IMR-90 (cell line): Measurements from ENCODE around the gene PDE8B. TPM values are rescaled to one million over a fixed set of nuclear protein-coding genes. Genes with fewer than 3 reads are reported as not detected.

Source experiments
- ATAC-seq: fragments of 200-7000 bp; cut with Tn5 transposase; 2 replicates; pipeline ENCODE4 v1.9.1; 2020; ENCODE audit warnings: low read depth, mild to moderate bottlenecking, moderate library complexity
- BruUV-seq: library from RNA; stranded (reverse); fragments of 400-500 nt; replicated peaks from 2 replicates; lab custom pipeline; 2021; lab: Mats Ljungman, UMichigan
- CTCF ChIA-PET: fragments of 300-600 bp; formaldehyde crosslinking; extraction: SDS; loops from one replicate; lab custom pipeline; 2021; ENCODE audit warnings: antibody characterized with exemption; lab: Yijun Ruan, JAX
- POLR2A ChIA-PET: fragments of 300-600 bp; sonication (Branson Sonifier 250); formaldehyde crosslinking; loops from one replicate; lab custom pipeline; 2022; ENCODE audit warnings: antibody characterized with exemption; ENCODE audit not compliant: unreplicated experiment; lab: Charles Lee
- DNase-seq: peaks from one replicate; pipeline ENCODE4 v3.0.0; 2013
- H2AFZ ChIP-seq: replicated peaks from 2 replicates; pipeline ENCODE3; 2013; ENCODE audit warnings: low read length, mild to moderate bottlenecking; ENCODE audit not compliant: poor library complexity
- H2AK5ac ChIP-seq: 2 replicates; pipeline ENCODE4 v1.6.1; 2013; ENCODE audit warnings: low read depth, low read length, inconsistent platforms
- H2AK9ac ChIP-seq: replicated peaks from 2 replicates; pipeline ENCODE3; 2013; ENCODE audit warnings: mild to moderate bottlenecking, low read depth, low read length, moderate library complexity; ENCODE audit not compliant: poor library complexity
- H2BK120ac ChIP-seq: 2 replicates; pipeline ENCODE4 v1.6.1; 2013; ENCODE audit warnings: low read depth, low read length, inconsistent platforms
- H2BK15ac ChIP-seq: 3 replicates; pipeline ENCODE4 v1.6.1; 2013; ENCODE audit warnings: low read depth, low read length, inconsistent platforms
- H2BK20ac ChIP-seq: 2 replicates; pipeline ENCODE4 v1.6.1; 2013; ENCODE audit warnings: low read depth, mild to moderate bottlenecking, inconsistent platforms, low read length, moderate library complexity
- H2BK5ac ChIP-seq: 2 replicates; pipeline ENCODE4 v1.6.1; 2013; ENCODE audit warnings: mild to moderate bottlenecking, low read depth, low read length, inconsistent platforms; ENCODE audit not compliant: poor library complexity, severe bottlenecking
- H3K14ac ChIP-seq: replicated peaks from 2 replicates; pipeline ENCODE4 v1.6.1; 2013; ENCODE audit warnings: low read depth, low read length, inconsistent platforms
- H3K18ac ChIP-seq: 2 replicates; pipeline ENCODE4 v1.6.1; 2013; ENCODE audit warnings: low read depth, low read length, control low read depth
- H3K23ac ChIP-seq: 2 replicates; pipeline ENCODE4 v1.6.1; 2013; ENCODE audit warnings: low read depth, low read length, inconsistent platforms
- H3K27ac ChIP-seq: 2 replicates; pipeline ENCODE4 v1.5.1; 2013; ENCODE audit warnings: mild to moderate bottlenecking, control low read depth, low read length; ENCODE audit not compliant: insufficient read depth
- H3K27me3 ChIP-seq: 2 replicates; pipeline ENCODE4 v1.6.1; 2013; ENCODE audit warnings: low read length; ENCODE audit not compliant: control insufficient read depth, insufficient read depth
- H3K36me3 ChIP-seq: 2 replicates; pipeline ENCODE4 v1.6.1; 2013; ENCODE audit warnings: low read length, mixed read lengths; ENCODE audit not compliant: control insufficient read depth, insufficient read depth
- H3K4ac ChIP-seq: 2 replicates; pipeline ENCODE4 v1.6.1; 2013; ENCODE audit warnings: low read depth, low read length, inconsistent platforms
- H3K4me1 ChIP-seq: 2 replicates; pipeline ENCODE4 v1.6.1; 2013; ENCODE audit warnings: low read length, mixed read lengths; ENCODE audit not compliant: control insufficient read depth, insufficient read depth
- H3K4me2 ChIP-seq: 2 replicates; pipeline ENCODE4 v1.6.1; 2013; ENCODE audit warnings: low read depth, mild to moderate bottlenecking, control low read depth, low read length, moderate library complexity
- H3K4me3 ChIP-seq: 2 replicates; pipeline ENCODE4 v1.5.1; 2013; ENCODE audit warnings: low read depth, mild to moderate bottlenecking, control low read depth, low read length, moderate library complexity; ENCODE audit not compliant: insufficient read depth
- H3K56ac ChIP-seq: 2 replicates; pipeline ENCODE4 v1.6.1; 2013; ENCODE audit warnings: low read length, inconsistent platforms; ENCODE audit not compliant: insufficient read depth; ENCODE audit errors: extremely low read depth
- H3K79me1 ChIP-seq, 2 experiments: 2 replicates each; pipeline ENCODE4 v1.6.1; 2013; ENCODE audit warnings: low read length in 2 of 2, inconsistent platforms in 1 of 2, low read depth in 1 of 2
- H3K9ac ChIP-seq: 2 replicates; pipeline ENCODE4 v1.6.1; 2013; ENCODE audit warnings: low read depth, low read length, control low read depth
- H3K9me1 ChIP-seq: 2 replicates; pipeline ENCODE4 v1.6.1; 2013; ENCODE audit warnings: low read length, inconsistent platforms; ENCODE audit not compliant: insufficient read depth
- H3K9me3 ChIP-seq: 2 replicates; pipeline ENCODE4 v1.6.1; 2013; ENCODE audit warnings: low read length; ENCODE audit not compliant: control insufficient read depth, insufficient read depth
- H4K20me1 ChIP-seq: 2 replicates; pipeline ENCODE4 v1.6.1; 2013; ENCODE audit warnings: low read length, inconsistent platforms; ENCODE audit not compliant: insufficient read depth
- H4K5ac ChIP-seq: 2 replicates; pipeline ENCODE4 v1.6.1; 2013; ENCODE audit warnings: mild to moderate bottlenecking, low read depth, low read length, control low read depth
- H4K8ac ChIP-seq, 2 experiments: 2 replicates each; pipeline ENCODE4 v1.6.1; 2013; ENCODE audit warnings: low read depth in 2 of 2, low read length in 2 of 2, control low read depth in 1 of 2, inconsistent platforms in 1 of 2
- H4K91ac ChIP-seq: 2 replicates; pipeline ENCODE4 v1.6.1; 2013; ENCODE audit warnings: low read depth, low read length, inconsistent platforms; ENCODE audit not compliant: insufficient read depth
- BHLHE40 ChIP-seq: fragments of 150-350 bp; IDR thresholded peaks from 2 replicates; pipeline ENCODE4 v1.6.1; 2016; ENCODE audit warnings: mild to moderate bottlenecking, low read depth, low read length
- CHD1 ChIP-seq: IDR thresholded peaks from 2 replicates; pipeline ENCODE4 v1.6.1; 2012; ENCODE audit warnings: low read depth, low read length, improper control_type of control experiment
- CTCF ChIP-seq: conservative IDR thresholded peaks from 2 replicates; pipeline ENCODE4 v1.5.1; 2012; ENCODE audit warnings: mild to moderate bottlenecking, low read depth, low read length, improper control_type of control experiment
- ELK1 ChIP-seq: fragments of 150-350 bp; IDR thresholded peaks from 2 replicates; pipeline ENCODE4 v1.6.1; 2016; ENCODE audit warnings: low read depth, mild to moderate bottlenecking, low read length, moderate library complexity, borderline replicate concordance
- FOS ChIP-seq: fragments of 150-350 bp; IDR thresholded peaks from 2 replicates; pipeline ENCODE4 v1.6.1; 2016; ENCODE audit warnings: low read depth, low read length
- MAZ ChIP-seq: IDR thresholded peaks from 2 replicates; pipeline ENCODE4 v1.6.1; 2012; ENCODE audit warnings: low read depth, mild to moderate bottlenecking, low read length, improper control_type of control experiment, moderate library complexity, borderline replicate concordance
- MXI1 ChIP-seq: IDR thresholded peaks from 2 replicates; pipeline ENCODE4 v1.6.1; 2012; ENCODE audit warnings: low read depth, mild to moderate bottlenecking, low read length, moderate library complexity, borderline replicate concordance
- NFE2L2 ChIP-seq: fragments of 150-350 bp; IDR thresholded peaks from 2 replicates; pipeline ENCODE4 v1.6.1; 2016; ENCODE audit warnings: low read depth, mild to moderate bottlenecking, low read length
- POLR2A ChIP-seq: IDR thresholded peaks from 2 replicates; pipeline ENCODE4 v1.6.1; 2012; ENCODE audit warnings: mild to moderate bottlenecking, low read depth, low read length
- RAD21 ChIP-seq: IDR thresholded peaks from 2 replicates; pipeline ENCODE4 v1.6.1; 2012; ENCODE audit warnings: low read length, improper control_type of control experiment
- RCOR1 ChIP-seq: IDR thresholded peaks from 2 replicates; pipeline ENCODE4 v1.6.1; 2012; ENCODE audit warnings: mild to moderate bottlenecking, low read length, improper control_type of control experiment; ENCODE audit not compliant: insufficient replicate concordance
- RFX5 ChIP-seq: IDR thresholded peaks from 2 replicates; pipeline ENCODE4 v1.8.0; 2012; ENCODE audit warnings: low read depth, mild to moderate bottlenecking, low read length, moderate library complexity
- SMC3 ChIP-seq: fragments of 150-350 bp; IDR thresholded peaks from 2 replicates; pipeline ENCODE4 v1.6.1; 2016; ENCODE audit warnings: low read depth, mild to moderate bottlenecking, antibody characterized with exemption, low read length, moderate library complexity
- USF2 ChIP-seq: fragments of 150-350 bp; IDR thresholded peaks from 2 replicates; pipeline ENCODE4 v1.6.1; 2017; ENCODE audit warnings: mild to moderate bottlenecking, antibody characterized with exemption, low read length, low read depth
- WGBS, 2 experiments: methylation state at CpG; one replicate each; pipeline versions ENCODE4 v1.1.5 to v1.1.7; 2013; ENCODE audit warnings: missing lambda C conversion rate in 2 of 2; ENCODE audit not compliant: insufficient read length in 1 of 2; ENCODE audit errors: extremely low coverage in 2 of 2; 5-methylcytosine and 5-hydroxymethylcytosine counted together
- dilution Hi-C: fragments of 300-500 bp; cut with HindIII; formaldehyde crosslinking; loops from one replicate; pipeline ENCODE4 v1.14.3; 2018; ENCODE audit warnings: low sequenced_read_pairs; ENCODE audit not compliant: unreplicated experiment
- in situ Hi-C: fragments of 300-500 bp; cut with MboI; formaldehyde crosslinking; loops from 3 replicates; pipeline ENCODE4 v1.14.3; 2019; ENCODE audit warnings: low sequenced_read_pairs, inconsistent platforms, mixed read lengths
- intact Hi-C: fragments of 100-400 bp; cut with micrococcal nuclease; formaldehyde crosslinking; loops from 2 replicates; pipeline ENCODE4 v1.10.0; 2022
- polyA plus RNA-seq, 3 experiments: library from polyadenylated mRNA; depleted of rRNA; stranded (reverse); fragments of >200 nt; gene quantifications; 2 replicates each; pipeline ENCODE4 v1.2.3, GENCODE V29; 2012; ENCODE audit warnings: low replicate concordance in 1 of 3
- total RNA-seq: library from RNA; depleted of rRNA; stranded (reverse); fragments of >200 nt; gene quantifications from 2 replicates; pipeline ENCODE4 v1.2.3, GENCODE V29; 2012

The PDE8B gene
- total and polyA plus RNA-seq, 2 of the 4 experiments (the other 2 are of a cell fraction), result under 0.01 to 0.03 TPM

GRCh38 chr5:77425420-77425819 is 214.9 kb downstream of the PDE8B start:
- no peak overlapping the region for H3K9ac ChIP-seq
- ATAC-seq (no peak), DNase-seq (no peak)
- no peak overlapping the region for H3K4me3 ChIP-seq
- H3K14ac ChIP-seq, result no peak overlapping the region
- H4K5ac ChIP-seq, result no peak overlapping the region
- no peak overlapping the region for H4K91ac ChIP-seq
- H2AK9ac ChIP-seq, result no peak overlapping the region
- no peak overlapping the region for H3K27ac ChIP-seq
- no peak overlapping the region for H2BK5ac ChIP-seq
- in situ Hi-C loops, result no loop called here
- no peaks in the 10 kb centered on the region for H4K20me1 ChIP-seq
- intact Hi-C loops, result loop anchor here (5.0 kb wide), 1 partner anchor 67 kb away; the partner anchor contains the start of gene WDR41
- H3K36me3 ChIP-seq, result no peaks in the 10 kb centered on the region; the same call in 1 of the 2 replicates
- no peak overlapping the region for H2BK120ac ChIP-seq
- TF ChIP-seq CTCF (no peak), MXI1 (no peak), FOS (no peak), CHD1 (no peak), RFX5 (no peak), MAZ (no peak), NFE2L2 (no peak), BHLHE40 (no peak), RAD21 (no peak), ELK1 (no peak), RCOR1 (no peak), USF2 (no peak), SMC3 (no peak), POLR2A (no peak)
- H2BK20ac ChIP-seq, result no peak overlapping the region
- BruUV-seq, result no TSS peak
- dilution Hi-C loops, result no loop called here
- no peak overlapping the region for H3K56ac ChIP-seq
- no peaks in the 10 kb centered on the region for H3K9me3 ChIP-seq
- 0 out of 3 replicates have a peak overlapping the region, but pooled peaks have one; percentile 14 for H2BK15ac ChIP-seq
- H3K4ac ChIP-seq, result no peak overlapping the region
- H3K27me3 ChIP-seq, result no peaks in the 10 kb centered on the region
- no peak overlapping the region for H3K23ac ChIP-seq
- H3K18ac ChIP-seq, result no peak overlapping the region
- no peak overlapping the region for H4K8ac ChIP-seq
- H2AFZ ChIP-seq, result no peak overlapping the region
- no peak overlapping the region for H3K4me2 ChIP-seq
- CTCF ChIA-PET, result interaction anchor here (0.6 kb wide), 1 partner anchor 73 kb away, joined by 3 read pairs; no protein-coding TSS in a partner anchor
- H3K79me1 ChIP-seq, result peaks cover 0 to 5% of the 10 kb centered on the region in 2 experiments; a peak in 1 of 4 replicates
- peak overlapping the region; percentile 36; the same call in 1 of the 2 replicates for H2AK5ac ChIP-seq
- POLR2A ChIA-PET, result no interaction called here
- peaks cover 17% of the 10 kb centered on the region for H3K9me1 ChIP-seq
- H3K4me1 ChIP-seq, result peaks cover 16% of the 10 kb centered on the region
- WGBS, 2 experiments, result 100% methylated on average over 1 of the region's 5 CpGs; no CpG with 5 or more reads in 1 of the 2 experiments
